Upper lobe of left lung (tissue), 6 donors: ENCODE measurements around the gene INMT. TPM values are rescaled to one million over a fixed set of nuclear protein-coding genes. Genes with fewer than 3 reads are reported as not detected.

Experiments
- ATAC-seq, 2 donors: fragments of 200-7000 bp; cut with Tn5 transposase; one replicate each; pipeline ENCODE4 v1.9.1; 2022; ENCODE audit warnings: mild to moderate bottlenecking in 2 of 2, moderate library complexity in 2 of 2; ENCODE audit not compliant: low FRiP score in 2 of 2
- DNase-seq, 2 donors: peaks; one replicate each; pipeline ENCODE4 v3.0.0-alpha.2; 2019 to 2020
- H3K27ac ChIP-seq, 4 donors: fragments of 200-600 bp; sonication (generic); one replicate each; pipeline ENCODE4 v1.5.1; 2016 to 2019
- H3K27me3 ChIP-seq, 4 donors: fragments of 200-600 bp; sonication (generic); one replicate each; pipeline ENCODE4 v1.5.1; 2017 to 2019
- H3K36me3 ChIP-seq, 4 donors: fragments of 200-600 bp; sonication (generic); one replicate each; pipeline ENCODE4 v1.5.1; 2016 to 2019
- H3K4me1 ChIP-seq, 4 donors: fragments of 200-600 bp; sonication (generic); one replicate each; pipeline ENCODE4 v1.5.1; 2018 to 2019
- H3K4me3 ChIP-seq, 4 donors: fragments of 200-600 bp; sonication (generic); one replicate each; pipeline ENCODE4 v1.5.1; 2017 to 2019; ENCODE audit warnings: mild to moderate bottlenecking in 2 of 4, moderate library complexity in 1 of 4
- H3K9me3 ChIP-seq, 4 donors: fragments of 200-600 bp; sonication (generic); one replicate each; pipeline ENCODE4 v1.5.1; 2018 to 2019
- CTCF ChIP-seq, 6 experiments: fragments of 450-650 bp in 4 of 6; fragments of 200-600 bp in 2 of 6; sonication (generic) in 2 of 6; IDR thresholded peaks; one replicate each; pipeline ENCODE4 v1.5.1; 2016 to 2019; ENCODE audit warnings: antibody characterized with exemption in 6 of 6
- EP300 ChIP-seq, 4 donors: sonication (generic); formaldehyde crosslinking; IDR thresholded peaks; one replicate each; pipeline ENCODE4 v1.5.1; 2017; ENCODE audit warnings: antibody characterized with exemption in 4 of 4, control low read depth in 2 of 4
- POLR2A ChIP-seq, 4 donors: fragments of 450-650 bp; IDR thresholded peaks; one replicate each; pipeline ENCODE4 v1.5.1; 2016 to 2017; ENCODE audit warnings: antibody characterized with exemption in 4 of 4, mild to moderate bottlenecking in 2 of 4
- POLR2AphosphoS5 ChIP-seq, 2 donors: sonication (generic); formaldehyde crosslinking; IDR thresholded peaks; one replicate each; pipeline ENCODE4 v1.5.1; 2017; ENCODE audit warnings: antibody characterized with exemption in 2 of 2
- WGBS, 2 donors: methylation state at CpG; one replicate each; pipeline ENCODE4 v1.1.5; 2017 to 2018; 5-methylcytosine and 5-hydroxymethylcytosine counted together
- total RNA-seq, 6 donors: library from RNA; depleted of rRNA in 4 of 6; stranded (reverse); fragments of >200 nt in 4 of 6; gene quantifications; one replicate each; pipeline versions ENCODE4 v1.1.0 to v1.2.1, GENCODE V29; 2016 to 2021
- donor health status: DM: no; HTN: no; CAD: no; lungs with moderate emphysema.
- donor health status: DM: no; HTN: yes; CAD: no; lungs with severe emphysema.

The INMT gene
- total RNA-seq, 6 donors from 2014 or later: 70.5 to 447 (median 322) TPM

DNA sequence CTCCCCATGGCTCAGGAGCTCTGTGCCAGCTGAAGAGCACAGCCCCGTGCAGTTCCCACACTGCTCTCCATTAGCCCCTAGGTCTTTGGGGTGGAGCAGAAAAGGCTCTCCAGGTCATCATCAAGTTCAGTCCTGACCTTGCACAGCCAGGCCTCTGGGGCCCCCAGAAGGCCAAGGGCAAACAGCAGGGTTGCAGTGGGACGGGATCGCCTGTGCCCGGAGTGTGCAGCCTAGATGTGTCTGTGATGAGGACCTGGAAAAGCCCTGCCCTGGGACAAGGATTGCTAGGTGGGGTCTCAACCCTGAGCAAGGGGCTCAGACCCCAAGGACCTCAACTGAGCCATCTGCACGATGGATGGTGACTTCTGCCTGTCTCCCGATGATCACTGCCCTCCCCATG is 549 bp downstream of the INMT start:
- peaks cover 18 to 38% (median 32%) of the 10 kb centered on the region in 4 donors for H3K4me1 ChIP-seq
- 64 to 88% methylated on average over 3 to 6 of the region's 6 CpGs for WGBS, 2 donors
- no peak for DNase-seq

DNA sequence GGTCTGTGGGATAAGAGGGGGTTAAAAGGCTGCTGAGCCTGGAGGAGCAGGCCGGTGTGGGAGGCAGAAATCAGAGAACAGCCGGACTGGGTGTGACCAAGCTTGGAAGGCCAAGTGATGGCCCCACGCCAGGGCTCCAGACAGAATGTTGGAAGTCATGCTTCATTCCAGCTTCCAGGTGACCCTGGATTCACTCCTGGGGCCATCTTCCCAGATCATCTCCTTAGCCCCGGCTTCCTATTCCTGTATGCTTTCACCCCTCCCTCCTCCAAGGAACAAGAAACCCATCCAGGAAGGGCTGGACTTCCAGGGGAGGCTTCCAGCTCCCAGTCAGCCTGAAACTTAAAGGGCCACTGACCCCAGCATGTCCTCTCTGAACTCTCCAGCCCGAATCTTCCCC is 1.0 kb downstream of the INMT start:
- peak overlapping the region; percentile 3 to 57 (median 50) for H3K4me3 ChIP-seq
- DNase-seq (peak in 1 of 2 donors; percentile 46), ATAC-seq (peak; percentile 7 to 66)
- 25 to 27% methylated on average over 5 of the region's 5 CpGs for WGBS, 2 donors
- H3K36me3 ChIP-seq: peaks cover 0 to 15% (median 0%) of the 10 kb centered on the region in 4 donors
- peaks cover 21 to 43% (median 35%) of the 10 kb centered on the region in 4 donors for H3K4me1 ChIP-seq
- no peaks in the 10 kb centered on the region for H3K9me3 ChIP-seq
- TF ChIP-seq CTCF (IDR thresholded peaks at IDR 0.05) (no peak), EP300 (IDR thresholded peaks at IDR 0.05) (peak in 1 of 4 donors; percentile 75), POLR2AphosphoS5 (IDR thresholded peaks at IDR 0.05) (peak; percentile 64 to 78), POLR2A (IDR thresholded peaks at IDR 0.05) (peak in 1 of 4 donors; percentile 24)
- H3K27me3 ChIP-seq: no peaks in the 10 kb centered on the region
- peak overlapping the region; percentile 77 to 88 (median 84) for H3K27ac ChIP-seq

More for the DNA sequence above, 549 bp downstream of the INMT start:
- Histone ChIP-seq H3K27me3 (no peaks in the 10 kb centered on the region), H3K36me3 (peaks cover 0 to 15% (median 0%) of the 10 kb centered on the region in 4 donors), H3K4me3 (peak overlapping the region; percentile 3 to 57 (median 50)), H3K27ac (peak overlapping the region; percentile 77 to 88 (median 84)), H3K9me3 (no peaks in the 10 kb centered on the region)
- ATAC-seq: no peak
- no peak for TF ChIP-seq CTCF (IDR thresholded peaks at IDR 0.05)
- TF ChIP-seq POLR2AphosphoS5 (IDR thresholded peaks at IDR 0.05): no peak
- TF ChIP-seq POLR2A (IDR thresholded peaks at IDR 0.05): no peak
- TF ChIP-seq EP300 (IDR thresholded peaks at IDR 0.05): no peak

GRCh38 chr7:30754315-30754877 is 2.5 kb downstream of the INMT start:
- Histone ChIP-seq H3K27me3 (no peaks in the 10 kb centered on the region), H3K36me3 (peaks cover 0 to 15% (median 0%) of the 10 kb centered on the region in 4 donors), H3K4me1 (peaks cover 21 to 48% (median 35%) of the 10 kb centered on the region in 4 donors), H3K27ac (peak overlapping the region; percentile 77 to 88 (median 84)), H3K4me3 (peak overlapping the region in 3 of 4 donors; percentile 45 to 57 (median 55)), H3K9me3 (no peaks in the 10 kb centered on the region)
- TF ChIP-seq POLR2AphosphoS5 (IDR thresholded peaks at IDR 0.05) (no peak), POLR2A (IDR thresholded peaks at IDR 0.05) (no peak), CTCF (IDR thresholded peaks at IDR 0.05) (no peak), EP300 (IDR thresholded peaks at IDR 0.05) (no peak)
- no peak for DNase-seq
- ATAC-seq: no peak
- 90 to 92% methylated on average over 6 of the region's 6 CpGs for WGBS, 2 donors

GRCh38 chr7:30755384-30756154 is 3.6 kb downstream of the INMT start:
- WGBS, 2 donors: 69 to 86% methylated on average over 16 to 22 of the region's 22 CpGs
- peak in 1 of 2 donors; percentile 65 for DNase-seq
- H3K27me3 ChIP-seq: no peaks in the 10 kb centered on the region
- H3K4me1 ChIP-seq: peaks cover 21 to 38% (median 30%) of the 10 kb centered on the region in 4 donors
- peaks cover 0 to 15% (median 0%) of the 10 kb centered on the region in 4 donors for H3K36me3 ChIP-seq
- no peaks in the 10 kb centered on the region for H3K9me3 ChIP-seq
- no peak for ATAC-seq
- H3K27ac ChIP-seq: peak overlapping the region; percentile 26 to 88 (median 70)
- TF ChIP-seq CTCF (IDR thresholded peaks at IDR 0.05) (no peak), POLR2AphosphoS5 (IDR thresholded peaks at IDR 0.05) (peak in 1 of 2 donors; percentile 35)
- peak overlapping the region in 3 of 4 donors; percentile 45 to 57 (median 55) for H3K4me3 ChIP-seq
